Measurements from ENCODE around the gene DCAF17.

The DCAF17 gene

GRCh38 chr2:171478345-171478744 lies 44.3 kb downstream of the DCAF17 start:
- DNase-seq (ENCODE audit: low spot score): no peak
- Histone ChIP-seq H2BK12ac (ENCODE audit: low read length) (no peak overlapping the region), H3K9ac (ENCODE audit: low read depth, low read length, poor library complexity) (no peak overlapping the region), H3K27me3 (ENCODE audit: control insufficient read depth in 3 of 3, insufficient read depth in 3 of 3, low read depth in 1 of 3, low read length in 3 of 3) (no peaks in the 10 kb centered on the region), H2BK120ac (ENCODE audit: low read depth, low read length) (no peak overlapping the region), H4K91ac (ENCODE audit: low read depth, low read length, poor library complexity) (no peak overlapping the region), H3K36me3 (replicated peaks in 1 of 2; ENCODE audit: control insufficient read depth in 2 of 2, insufficient read depth in 2 of 2, low read length in 2 of 2) (peaks cover 7 to 90% of the 10 kb centered on the region in 2 donors), H2BK5ac (ENCODE audit: low read length) (no peak overlapping the region), H3K18ac (ENCODE audit: low read length) (no peak overlapping the region), H4K8ac (ENCODE audit: low read depth, low read length) (no peak overlapping the region), H3K9me3 (replicated peaks in 1 of 2; ENCODE audit: control insufficient read depth in 2 of 2, insufficient read depth in 1 of 2, low read depth in 1 of 2, low read length in 2 of 2) (no peaks in the 10 kb centered on the region), H2AK5ac (ENCODE audit: low read depth, low read length) (no peak overlapping the region), H3K14ac (ENCODE audit: low read length) (no peak overlapping the region), H3K4ac (ENCODE audit: low read length) (no peak overlapping the region), H2AFZ (ENCODE audit: low read length) (no peak overlapping the region), H3K4me1 (ENCODE audit: control insufficient read depth in 2 of 2, insufficient read depth in 1 of 2, low read depth in 1 of 2, low read length in 2 of 2) (peaks cover 0 to 9% of the 10 kb centered on the region in 2 donors), H3K23ac (ENCODE audit: low read depth, low read length, poor library complexity) (no peak overlapping the region), H3K79me1 (ENCODE audit: low read depth, low read length) (no peaks in the 10 kb centered on the region), H2BK15ac (ENCODE audit: low read length) (no peak overlapping the region), H3K27ac (replicated peaks; ENCODE audit: low read length) (no peak overlapping the region), H3K4me2 (ENCODE audit: insufficient read depth, low read length, poor library complexity, severe bottlenecking) (no peak overlapping the region), H3K4me3 (ENCODE audit: low read length in 2 of 2) (no peak overlapping the region)
- WGBS, 2 donors (ENCODE audit: extremely low coverage in 2 of 2, insufficient read length in 2 of 2, insufficient replicate concordance in 1 of 2): no CpG with 5 or more reads among the region's 1 CpG

- H4K91ac ChIP-seq (ENCODE audit: low read depth, low read length, poor library complexity): no peak overlapping the region
- H3K4ac ChIP-seq (ENCODE audit: low read length): no peak overlapping the region
- H3K36me3 ChIP-seq (replicated peaks in 1 of 2; ENCODE audit: control insufficient read depth in 2 of 2, insufficient read depth in 2 of 2, low read length in 2 of 2): peaks cover 7 to 89% of the 10 kb centered on the region in 2 donors
- no peak overlapping the region for H3K4me3 ChIP-seq (ENCODE audit: low read length in 2 of 2)
- no peak for DNase-seq (ENCODE audit: low spot score)
- H2BK5ac ChIP-seq (ENCODE audit: low read length): no peak overlapping the region
- peaks cover 0 to 9% of the 10 kb centered on the region in 2 donors for H3K4me1 ChIP-seq (ENCODE audit: control insufficient read depth in 2 of 2, insufficient read depth in 1 of 2, low read depth in 1 of 2, low read length in 2 of 2)
- H4K8ac ChIP-seq (ENCODE audit: low read depth, low read length): no peak overlapping the region
- WGBS, 2 donors (ENCODE audit: extremely low coverage in 2 of 2, insufficient read length in 2 of 2, insufficient replicate concordance in 1 of 2): no CpG with 5 or more reads among the region's 3 CpGs
- H2BK15ac ChIP-seq (ENCODE audit: low read length): no peak overlapping the region
- H3K9me3 ChIP-seq (replicated peaks in 1 of 2; ENCODE audit: control insufficient read depth in 2 of 2, insufficient read depth in 1 of 2, low read depth in 1 of 2, low read length in 2 of 2): no peaks in the 10 kb centered on the region
- H2BK120ac ChIP-seq (ENCODE audit: low read depth, low read length): no peak overlapping the region
- no peak overlapping the region for H3K4me2 ChIP-seq (ENCODE audit: insufficient read depth, low read length, poor library complexity, severe bottlenecking)
- no peak overlapping the region for H3K14ac ChIP-seq (ENCODE audit: low read length)
- no peak overlapping the region for H3K23ac ChIP-seq (ENCODE audit: low read depth, low read length, poor library complexity)
- no peak overlapping the region for H3K9ac ChIP-seq (ENCODE audit: low read depth, low read length, poor library complexity)
- H3K79me1 ChIP-seq (ENCODE audit: low read depth, low read length): no peaks in the 10 kb centered on the region
- H3K27ac ChIP-seq (replicated peaks; ENCODE audit: low read length): no peak overlapping the region
- H3K18ac ChIP-seq (ENCODE audit: low read length): no peak overlapping the region
- no peaks in the 10 kb centered on the region for H3K27me3 ChIP-seq (ENCODE audit: control insufficient read depth in 3 of 3, insufficient read depth in 3 of 3, low read depth in 1 of 3, low read length in 3 of 3)
- no peak overlapping the region for H2AFZ ChIP-seq (ENCODE audit: low read length)
- H2AK5ac ChIP-seq (ENCODE audit: low read depth, low read length): no peak overlapping the region
- H2BK12ac ChIP-seq (ENCODE audit: low read length): no peak overlapping the region
Measured at GRCh38 chr2:171479154-171479814, 45.3 kb downstream of the DCAF17 start.

GRCh38 chr2:171480908-171481307 lies 46.9 kb downstream of the DCAF17 start:
- Histone ChIP-seq H2AK5ac (ENCODE audit: low read depth, low read length) (no peak overlapping the region), H2BK5ac (ENCODE audit: low read length) (no peak overlapping the region), H3K9me3 (replicated peaks in 1 of 2; ENCODE audit: control insufficient read depth in 2 of 2, insufficient read depth in 1 of 2, low read depth in 1 of 2, low read length in 2 of 2) (no peaks in the 10 kb centered on the region), H2BK12ac (ENCODE audit: low read length) (no peak overlapping the region), H3K4me2 (ENCODE audit: insufficient read depth, low read length, poor library complexity, severe bottlenecking) (no peak overlapping the region), H4K8ac (ENCODE audit: low read depth, low read length) (no peak overlapping the region), H4K91ac (ENCODE audit: low read depth, low read length, poor library complexity) (no peak overlapping the region), H3K27ac (replicated peaks; ENCODE audit: low read length) (no peak overlapping the region), H3K4me3 (ENCODE audit: low read length in 2 of 2) (no peak overlapping the region), H3K79me1 (ENCODE audit: low read depth, low read length) (no peaks in the 10 kb centered on the region), H2AFZ (ENCODE audit: low read length) (no peak overlapping the region), H2BK120ac (ENCODE audit: low read depth, low read length) (no peak overlapping the region), H3K9ac (ENCODE audit: low read depth, low read length, poor library complexity) (no peak overlapping the region), H3K4me1 (ENCODE audit: control insufficient read depth in 2 of 2, insufficient read depth in 1 of 2, low read depth in 1 of 2, low read length in 2 of 2) (peaks cover 0 to 9% of the 10 kb centered on the region in 2 donors), H3K36me3 (replicated peaks in 1 of 2; ENCODE audit: control insufficient read depth in 2 of 2, insufficient read depth in 2 of 2, low read length in 2 of 2) (peaks cover 4 to 86% of the 10 kb centered on the region in 2 donors), H3K27me3 (ENCODE audit: control insufficient read depth in 3 of 3, insufficient read depth in 3 of 3, low read depth in 1 of 3, low read length in 3 of 3) (no peaks in the 10 kb centered on the region), H3K14ac (ENCODE audit: low read length) (no peak overlapping the region), H3K23ac (ENCODE audit: low read depth, low read length, poor library complexity) (no peak overlapping the region), H2BK15ac (ENCODE audit: low read length) (no peak overlapping the region), H3K4ac (ENCODE audit: low read length) (no peak overlapping the region), H3K18ac (ENCODE audit: low read length) (no peak overlapping the region)
- DNase-seq (ENCODE audit: low spot score): no peak
- no CpG with 5 or more reads among the region's 1 CpG for WGBS, 2 donors (ENCODE audit: extremely low coverage in 2 of 2, insufficient read length in 2 of 2, insufficient replicate concordance in 1 of 2)

DNA sequence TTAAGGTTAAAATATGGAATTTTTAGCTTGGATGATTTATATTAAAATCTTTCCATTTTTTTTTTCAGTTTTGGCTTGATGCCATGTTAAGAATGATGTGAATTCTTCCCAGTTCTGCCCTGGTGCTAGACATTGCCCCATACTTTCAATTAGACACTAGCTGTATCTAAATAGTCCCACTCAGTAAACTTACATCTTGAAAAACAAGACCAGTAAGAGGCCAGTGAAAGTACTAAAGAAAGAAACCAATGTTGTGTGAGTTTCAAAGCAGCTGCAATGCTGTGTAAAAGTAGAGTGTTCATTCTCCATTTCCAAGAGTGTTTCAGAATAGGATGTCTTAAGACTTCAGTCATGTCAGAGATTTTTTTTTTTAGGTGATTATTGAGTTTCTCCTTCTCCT lies 48.3 kb downstream of the DCAF17 start:
- no peak for DNase-seq (ENCODE audit: low spot score)
- no peak overlapping the region for H3K18ac ChIP-seq (ENCODE audit: low read length)
- H2BK5ac ChIP-seq (ENCODE audit: low read length): no peak overlapping the region
- H3K4me1 ChIP-seq (ENCODE audit: control insufficient read depth in 2 of 2, insufficient read depth in 1 of 2, low read depth in 1 of 2, low read length in 2 of 2): peaks cover 0 to 9% of the 10 kb centered on the region in 2 donors
- H3K9ac ChIP-seq (ENCODE audit: low read depth, low read length, poor library complexity): no peak overlapping the region
- no peak overlapping the region for H3K4ac ChIP-seq (ENCODE audit: low read length)
- H4K91ac ChIP-seq (ENCODE audit: low read depth, low read length, poor library complexity): no peak overlapping the region
- H3K27me3 ChIP-seq (ENCODE audit: control insufficient read depth in 3 of 3, insufficient read depth in 3 of 3, low read depth in 1 of 3, low read length in 3 of 3): no peaks in the 10 kb centered on the region
- H4K8ac ChIP-seq (ENCODE audit: low read depth, low read length): no peak overlapping the region
- no peak overlapping the region for H3K27ac ChIP-seq (replicated peaks; ENCODE audit: low read length)
- H3K9me3 ChIP-seq (replicated peaks in 1 of 2; ENCODE audit: control insufficient read depth in 2 of 2, insufficient read depth in 1 of 2, low read depth in 1 of 2, low read length in 2 of 2): no peaks in the 10 kb centered on the region
- peaks cover 4 to 73% of the 10 kb centered on the region in 2 donors for H3K36me3 ChIP-seq (replicated peaks in 1 of 2; ENCODE audit: control insufficient read depth in 2 of 2, insufficient read depth in 2 of 2, low read length in 2 of 2)
- H3K4me3 ChIP-seq (ENCODE audit: low read length in 2 of 2): no peak overlapping the region
- H3K14ac ChIP-seq (ENCODE audit: low read length): no peak overlapping the region
- no peak overlapping the region for H2BK120ac ChIP-seq (ENCODE audit: low read depth, low read length)
- no peaks in the 10 kb centered on the region for H3K79me1 ChIP-seq (ENCODE audit: low read depth, low read length)
- H2BK12ac ChIP-seq (ENCODE audit: low read length): no peak overlapping the region
- H2AK5ac ChIP-seq (ENCODE audit: low read depth, low read length): no peak overlapping the region
- H2AFZ ChIP-seq (ENCODE audit: low read length): no peak overlapping the region
- no peak overlapping the region for H2BK15ac ChIP-seq (ENCODE audit: low read length)
- no peak overlapping the region for H3K23ac ChIP-seq (ENCODE audit: low read depth, low read length, poor library complexity)
- H3K4me2 ChIP-seq (ENCODE audit: insufficient read depth, low read length, poor library complexity, severe bottlenecking): no peak overlapping the region

Data from neuronal stem cell (in vitro differentiated cells).